Liver (tissue), 9 donors: ENCODE data around the gene SP3. TPM values are rescaled to one million over a fixed set of nuclear protein-coding genes. Genes with fewer than 3 reads are reported as not detected.

ENCODE experiments used
- DNase-seq: peaks from one replicate; pipeline ENCODE4 v3.0.0-alpha.2; 2017; ENCODE audit warnings: low spot score
- H3K27ac ChIP-seq, 2 donors: one replicate each; pipeline ENCODE4 v1.7.0; 2013; ENCODE audit warnings: inconsistent platforms in 2 of 2, low read length in 2 of 2, control low read depth in 1 of 2, low read depth in 1 of 2, mild to moderate bottlenecking in 1 of 2
- H3K27me3 ChIP-seq, 4 donors: one replicate each; pipeline versions ENCODE4 v1.6.1 to v1.7.0; 2013; ENCODE audit warnings: low read length in 3 of 4, inconsistent platforms in 1 of 4, mild to moderate bottlenecking in 1 of 4, moderate library complexity in 1 of 4; ENCODE audit not compliant: control insufficient read depth in 4 of 4, insufficient read depth in 4 of 4
- H3K36me3 ChIP-seq, 4 donors: one replicate each; pipeline versions ENCODE4 v1.6.1 to v1.7.0; 2013; ENCODE audit warnings: low read length in 3 of 4, mild to moderate bottlenecking in 3 of 4, low read depth in 1 of 4, moderate library complexity in 1 of 4; ENCODE audit not compliant: control insufficient read depth in 4 of 4, insufficient read depth in 3 of 4
- H3K4me1 ChIP-seq, 4 donors: one replicate each; pipeline versions ENCODE4 v1.6.1 to v1.7.0; 2013; ENCODE audit warnings: low read length in 3 of 4, mild to moderate bottlenecking in 3 of 4, moderate library complexity in 1 of 4; ENCODE audit not compliant: control insufficient read depth in 4 of 4, insufficient read depth in 4 of 4
- H3K4me3 ChIP-seq, 3 donors: one replicate each; pipeline versions ENCODE4 v1.6.1 to v1.7.0; 2013; ENCODE audit warnings: low read length in 3 of 3, control low read depth in 1 of 3, low read depth in 1 of 3, mild to moderate bottlenecking in 1 of 3
- H3K9ac ChIP-seq, 2 donors: one replicate each; pipeline ENCODE4 v1.7.0; 2013; ENCODE audit warnings: low read length in 2 of 2, mild to moderate bottlenecking in 2 of 2, moderate library complexity in 2 of 2, control low read depth in 1 of 2, low read depth in 1 of 2
- H3K9me3 ChIP-seq, 4 donors: one replicate each; pipeline versions ENCODE4 v1.6.1 to v1.7.0; 2013; ENCODE audit warnings: low read length in 3 of 4; ENCODE audit not compliant: control insufficient read depth in 4 of 4
- ATF3 ChIP-seq: IDR thresholded peaks from 2 replicates; pipeline ENCODE4 v1.6.1; 2016; ENCODE audit warnings: antibody characterized with exemption
- CTCF ChIP-seq: fragments of 150-350 bp; IDR thresholded peaks from 2 replicates; pipeline ENCODE4 v1.5.1; 2017; ENCODE audit warnings: improper control_type of control experiment, low read depth, low read length; ENCODE audit not compliant: missing input control
- EGR1 ChIP-seq, 2 donors: IDR thresholded peaks; 2 replicates each; pipeline ENCODE4 v1.6.1; 2016 to 2018; ENCODE audit warnings: antibody characterized with exemption in 2 of 2, low read depth in 2 of 2
- FOXA1 ChIP-seq: IDR thresholded peaks from 2 replicates; pipeline ENCODE4 v1.6.1; 2016; ENCODE audit warnings: antibody characterized with exemption
- FOXA2 ChIP-seq: IDR thresholded peaks from 2 replicates; pipeline ENCODE4 v1.6.1; 2016; ENCODE audit warnings: antibody characterized with exemption
- HNF4A ChIP-seq, 2 donors: conservative IDR thresholded peaks; 2 replicates each; pipeline ENCODE4 v1.6.1; 2016; ENCODE audit warnings: antibody characterized with exemption in 2 of 2, mild to moderate bottlenecking in 2 of 2
- HNF4G ChIP-seq: IDR thresholded peaks from 2 replicates; pipeline ENCODE4 v1.6.1; 2016; ENCODE audit warnings: antibody characterized with exemption
- JUND ChIP-seq, 2 donors: IDR thresholded peaks; 2 replicates each; pipeline ENCODE4 v1.6.1; 2016; ENCODE audit warnings: antibody characterized with exemption in 2 of 2
- NR2F2 ChIP-seq: IDR thresholded peaks from 2 replicates; pipeline ENCODE4 v1.6.1; 2016; ENCODE audit warnings: antibody characterized with exemption
- RAD21 ChIP-seq, 2 donors: IDR thresholded peaks; 2 replicates each; pipeline ENCODE4 v1.6.1; 2016; ENCODE audit warnings: antibody characterized with exemption in 2 of 2, mild to moderate bottlenecking in 2 of 2
- RXRA ChIP-seq, 2 donors: IDR thresholded peaks; 2 replicates each; pipeline ENCODE4 v1.6.1; 2017 to 2018; ENCODE audit warnings: antibody characterized with exemption in 2 of 2, mild to moderate bottlenecking in 1 of 2
- SP1 ChIP-seq: IDR thresholded peaks from 2 replicates; pipeline ENCODE4 v1.6.1; 2018; ENCODE audit warnings: antibody characterized with exemption, mild to moderate bottlenecking
- YY1 ChIP-seq: IDR thresholded peaks from 2 replicates; pipeline ENCODE4 v1.6.1; 2016; ENCODE audit warnings: antibody characterized with exemption, mild to moderate bottlenecking
- WGBS: extraction: QIAGEN DNeasy Blood & Tissue Kit; methylation state at CpG from one replicate; pipeline ENCODE4 v1.1.7; 2013; 5-methylcytosine and 5-hydroxymethylcytosine counted together
- polyA plus RNA-seq, 2 donors: library from polyadenylated mRNA; stranded (reverse) in 1 of 2; unstranded in 1 of 2; fragments of 200-250 nt in 1 of 2; fragments of >200 nt in 1 of 2; fragmentation: Nextera tagmentation in 1 of 2; extraction: Ambion mirVana in 1 of 2; gene quantifications; one replicate each; pipeline versions ENCODE4 v1.2.1 to v1.2.3, GENCODE V29; 2013 to 2015
- total RNA-seq, 2 donors: library from RNA; depleted of rRNA; stranded (reverse); fragments of >200 nt; gene quantifications; one replicate each; pipeline ENCODE4 v1.2.3, GENCODE V29; 2014
- TF ChIP-seq, protein P1 (sequence below): IDR thresholded peaks from 2 replicates; pipeline ENCODE4 v1.6.1; 2016; ENCODE audit warnings: antibody characterized with exemption, mild to moderate bottlenecking
- donor health status: healthy.
- donor health status: healthy.
- donor health status: healthy.
- donor health status: healthy.
- donor health status: healthy.

SP3 gene
- total and polyA plus RNA-seq, 4 donors: 10.0 to 83.7 (median 33.2) TPM

DNA sequence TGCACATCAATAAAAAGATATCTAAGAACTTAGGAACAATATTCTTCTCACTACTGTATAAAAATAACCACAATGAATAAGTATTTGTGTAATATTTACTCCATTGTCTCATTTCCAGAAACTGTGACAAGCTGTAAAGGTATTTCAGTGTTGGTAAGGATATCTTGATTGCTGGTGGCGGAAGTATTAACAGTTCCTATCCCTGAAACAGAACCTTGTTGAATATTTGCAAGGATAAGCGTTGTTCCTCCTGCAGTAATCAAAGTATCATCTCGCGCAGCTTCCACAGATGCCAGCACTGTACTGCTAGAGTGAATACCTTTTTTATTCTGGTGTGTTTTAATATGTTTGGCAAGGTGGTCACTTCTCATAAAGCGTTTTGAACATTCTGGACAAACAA, 55.3 kb downstream of the SP3 start:
- Histone ChIP-seq H3K9ac (no peak overlapping the region), H3K4me1 (no peaks in the 10 kb centered on the region), H3K36me3 (peaks cover 1 to 58% (median 41%) of the 10 kb centered on the region in 4 donors), H3K27ac (no peak overlapping the region), H3K27me3 (no peaks in the 10 kb centered on the region), H3K4me3 (no peak overlapping the region), H3K9me3 (no peaks in the 10 kb centered on the region)
- DNase-seq: no peak
- TF ChIP-seq CTCF: no peak
- TF ChIP-seq FOXA1: no peak
- TF ChIP-seq HNF4A (conservative IDR thresholded peaks at IDR 0.05): no peak
- no peak for TF ChIP-seq YY1
- no peak for TF ChIP-seq JUND (IDR thresholded peaks at IDR 0.05)
- no peak for TF ChIP-seq RAD21 (IDR thresholded peaks at IDR 0.05)
- TF ChIP-seq, protein P1, sequence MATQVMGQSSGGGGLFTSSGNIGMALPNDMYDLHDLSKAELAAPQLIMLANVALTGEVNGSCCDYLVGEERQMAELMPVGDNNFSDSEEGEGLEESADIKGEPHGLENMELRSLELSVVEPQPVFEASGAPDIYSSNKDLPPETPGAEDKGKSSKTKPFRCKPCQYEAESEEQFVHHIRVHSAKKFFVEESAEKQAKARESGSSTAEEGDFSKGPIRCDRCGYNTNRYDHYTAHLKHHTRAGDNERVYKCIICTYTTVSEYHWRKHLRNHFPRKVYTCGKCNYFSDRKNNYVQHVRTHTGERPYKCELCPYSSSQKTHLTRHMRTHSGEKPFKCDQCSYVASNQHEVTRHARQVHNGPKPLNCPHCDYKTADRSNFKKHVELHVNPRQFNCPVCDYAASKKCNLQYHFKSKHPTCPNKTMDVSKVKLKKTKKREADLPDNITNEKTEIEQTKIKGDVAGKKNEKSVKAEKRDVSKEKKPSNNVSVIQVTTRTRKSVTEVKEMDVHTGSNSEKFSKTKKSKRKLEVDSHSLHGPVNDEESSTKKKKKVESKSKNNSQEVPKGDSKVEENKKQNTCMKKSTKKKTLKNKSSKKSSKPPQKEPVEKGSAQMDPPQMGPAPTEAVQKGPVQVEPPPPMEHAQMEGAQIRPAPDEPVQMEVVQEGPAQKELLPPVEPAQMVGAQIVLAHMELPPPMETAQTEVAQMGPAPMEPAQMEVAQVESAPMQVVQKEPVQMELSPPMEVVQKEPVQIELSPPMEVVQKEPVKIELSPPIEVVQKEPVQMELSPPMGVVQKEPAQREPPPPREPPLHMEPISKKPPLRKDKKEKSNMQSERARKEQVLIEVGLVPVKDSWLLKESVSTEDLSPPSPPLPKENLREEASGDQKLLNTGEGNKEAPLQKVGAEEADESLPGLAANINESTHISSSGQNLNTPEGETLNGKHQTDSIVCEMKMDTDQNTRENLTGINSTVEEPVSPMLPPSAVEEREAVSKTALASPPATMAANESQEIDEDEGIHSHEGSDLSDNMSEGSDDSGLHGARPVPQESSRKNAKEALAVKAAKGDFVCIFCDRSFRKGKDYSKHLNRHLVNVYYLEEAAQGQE: no peak
- TF ChIP-seq ATF3: no peak
- TF ChIP-seq HNF4G: no peak
- no peak for TF ChIP-seq RXRA (IDR thresholded peaks at IDR 0.05)
- TF ChIP-seq EGR1 (IDR thresholded peaks at IDR 0.05; ENCODE audit: low read depth in 2 of 2): no peak
- 98% methylated on average over 5 of the region's 5 CpGs for WGBS

- Histone ChIP-seq H3K27me3 (no peaks in the 10 kb centered on the region), H3K9me3 (no peaks in the 10 kb centered on the region), H3K4me3 (no peak overlapping the region), H3K4me1 (no peaks in the 10 kb centered on the region), H3K36me3 (peaks cover 1 to 49% (median 34%) of the 10 kb centered on the region in 4 donors), H3K27ac (no peak overlapping the region), H3K9ac (no peak overlapping the region)
- DNase-seq: no peak
- WGBS: 99% methylated on average over 1 of the region's 1 CpG
- TF ChIP-seq FOXA2 (no peak), NR2F2 (no peak), JUND (IDR thresholded peaks at IDR 0.05) (no peak), ATF3 (no peak), RXRA (IDR thresholded peaks at IDR 0.05) (no peak), SP1 (no peak), CTCF (no peak)
- TF ChIP-seq, protein P1: no peak
Observed at GRCh38 chr2:173906626-173907025, 58.5 kb downstream of the SP3 start.
